HG02885 (cell line): Measurements from ENCODE around the gene C1QTNF1.

Source experiments
- ATAC-seq: cut with Tn5 transposase; IDR thresholded peaks from one replicate; pipeline ENCODE4 v1.9.1; 2021; ENCODE audit warnings: mild to moderate bottlenecking; ENCODE audit not compliant: unreplicated experiment, poor library complexity

The C1QTNF1 gene

DNA sequence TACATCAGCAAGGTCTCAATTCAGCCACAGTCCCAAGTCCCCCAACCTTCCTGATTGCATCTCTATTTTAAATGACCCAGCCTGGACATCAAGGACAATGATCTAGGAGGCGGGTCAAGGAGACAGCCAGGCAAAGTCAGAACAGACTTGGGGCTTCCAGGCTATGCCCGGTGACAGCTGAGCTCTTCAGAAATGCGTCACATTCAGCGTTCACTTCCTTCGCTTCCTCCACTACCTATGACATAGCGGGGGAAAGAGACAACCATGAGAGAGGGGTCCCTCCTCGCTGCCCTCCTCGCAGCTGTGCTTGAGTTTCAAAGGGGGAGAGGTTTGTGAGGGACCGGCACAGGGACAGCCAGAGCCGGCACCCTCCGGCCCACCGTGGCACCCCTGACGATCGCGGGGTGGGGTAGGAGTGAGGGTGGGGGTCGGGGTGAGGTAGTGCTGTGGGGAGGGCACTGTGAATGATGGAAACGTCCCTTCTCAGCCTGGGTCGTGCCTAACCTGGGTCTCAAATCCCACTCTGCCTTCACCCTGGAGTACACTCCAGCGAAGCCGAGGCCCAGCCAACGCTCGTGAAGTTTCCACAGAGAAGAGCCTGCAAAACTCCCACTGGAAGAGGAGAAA is 31.9 kb upstream of the C1QTNF1 start:
- no peak for ATAC-seq

DNA sequence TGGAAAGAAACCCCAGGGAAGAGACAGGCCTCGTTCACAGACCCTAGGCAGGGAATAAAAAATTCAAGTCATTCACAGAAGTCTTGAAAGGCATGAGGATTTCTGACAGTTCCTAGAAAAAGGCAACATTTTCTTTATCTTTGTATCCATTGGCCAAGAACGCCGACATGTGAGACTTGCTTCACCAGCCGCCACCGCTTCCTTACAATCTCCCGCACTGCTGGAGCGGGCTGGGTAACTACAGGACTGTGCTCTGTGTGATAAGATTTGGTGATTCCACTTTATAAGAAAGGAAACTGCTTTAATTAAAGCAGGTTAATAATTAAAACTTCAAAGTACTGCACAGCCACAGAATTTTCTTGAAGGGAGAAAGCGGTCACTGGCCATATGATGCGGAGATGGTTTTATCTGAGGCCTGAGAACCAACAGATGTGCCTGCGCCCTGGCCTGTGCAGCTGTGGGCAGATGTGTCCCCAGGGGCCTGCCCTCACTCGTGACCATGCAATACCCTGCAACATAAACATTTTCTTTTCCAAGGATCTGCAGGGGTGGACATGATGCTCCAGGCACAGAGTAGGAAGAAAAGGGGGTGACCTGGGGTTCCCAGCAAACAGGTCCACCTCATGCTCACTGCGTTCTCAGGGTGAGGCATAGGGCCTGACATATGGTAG is 31.3 kb upstream of the C1QTNF1 start:
- ATAC-seq = no peak

DNA sequence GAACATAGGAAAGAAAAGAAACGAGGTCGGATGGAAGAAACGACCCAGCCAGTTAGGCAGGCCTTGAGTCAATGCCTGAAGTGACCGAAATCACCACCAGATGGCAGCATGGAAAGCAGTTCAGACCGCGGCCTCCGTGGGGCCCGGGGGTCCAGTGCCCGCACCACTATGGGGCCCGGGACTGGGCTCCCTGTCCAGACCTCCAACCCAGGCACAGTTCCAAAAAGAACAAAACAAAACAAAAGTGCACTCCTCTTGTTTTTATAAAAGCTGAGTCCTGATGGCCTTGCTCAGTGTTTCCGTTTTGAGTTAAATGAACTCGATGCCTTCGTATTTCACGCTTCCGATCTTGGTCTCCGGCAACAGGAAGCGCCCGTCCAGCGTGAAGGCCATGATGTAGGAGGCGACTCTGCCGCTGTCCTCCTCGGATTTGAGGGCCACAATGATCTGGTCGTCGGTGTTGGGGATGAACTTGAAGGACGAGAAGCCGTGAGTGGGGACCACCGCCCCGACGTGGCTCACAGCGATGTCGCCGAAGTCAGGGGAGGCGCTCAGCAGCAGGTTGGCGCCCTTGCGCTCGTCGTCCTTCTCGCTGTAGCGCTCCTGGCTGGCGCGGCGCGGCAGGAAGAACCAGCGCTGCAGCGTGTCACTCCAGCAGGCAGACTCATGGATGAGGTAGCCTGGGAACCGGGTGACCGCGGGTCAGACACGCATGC is 30.6 kb upstream of the C1QTNF1 start:
- ATAC-seq = no peak

DNA sequence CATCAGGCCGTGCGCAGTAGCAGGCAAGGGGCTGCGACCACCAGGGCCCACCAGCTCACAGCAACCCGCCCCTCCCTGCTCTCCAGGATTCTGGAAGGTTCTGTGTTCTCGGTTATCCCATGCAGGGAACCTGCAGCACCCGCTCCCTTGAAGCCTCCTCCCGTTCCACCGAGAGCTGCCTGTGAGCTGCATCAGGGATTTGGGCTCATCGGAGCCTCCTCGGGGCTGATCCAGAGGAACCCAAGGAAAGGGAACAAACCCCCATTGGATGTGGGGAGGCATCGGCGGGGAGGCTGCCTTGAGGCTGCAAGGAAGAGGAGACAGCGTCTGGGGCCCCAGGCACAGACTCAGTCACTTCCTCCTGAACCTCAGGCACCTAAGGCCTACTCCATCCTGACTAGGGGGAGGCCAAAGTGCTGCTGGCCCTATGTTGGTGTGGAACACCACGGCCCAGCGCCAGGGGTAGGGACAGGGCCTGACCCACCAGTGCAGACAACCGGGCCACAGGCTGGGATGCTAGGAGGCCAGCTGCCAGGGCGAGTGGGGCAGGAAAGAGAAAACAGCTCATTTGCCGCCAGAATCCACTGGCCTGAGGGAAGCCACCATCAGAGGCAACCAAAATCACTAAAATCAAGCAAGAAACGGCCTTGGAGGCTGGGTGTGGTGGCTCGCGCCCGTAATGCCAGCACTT is 29.8 kb upstream of the C1QTNF1 start:
- ATAC-seq = no peak

DNA sequence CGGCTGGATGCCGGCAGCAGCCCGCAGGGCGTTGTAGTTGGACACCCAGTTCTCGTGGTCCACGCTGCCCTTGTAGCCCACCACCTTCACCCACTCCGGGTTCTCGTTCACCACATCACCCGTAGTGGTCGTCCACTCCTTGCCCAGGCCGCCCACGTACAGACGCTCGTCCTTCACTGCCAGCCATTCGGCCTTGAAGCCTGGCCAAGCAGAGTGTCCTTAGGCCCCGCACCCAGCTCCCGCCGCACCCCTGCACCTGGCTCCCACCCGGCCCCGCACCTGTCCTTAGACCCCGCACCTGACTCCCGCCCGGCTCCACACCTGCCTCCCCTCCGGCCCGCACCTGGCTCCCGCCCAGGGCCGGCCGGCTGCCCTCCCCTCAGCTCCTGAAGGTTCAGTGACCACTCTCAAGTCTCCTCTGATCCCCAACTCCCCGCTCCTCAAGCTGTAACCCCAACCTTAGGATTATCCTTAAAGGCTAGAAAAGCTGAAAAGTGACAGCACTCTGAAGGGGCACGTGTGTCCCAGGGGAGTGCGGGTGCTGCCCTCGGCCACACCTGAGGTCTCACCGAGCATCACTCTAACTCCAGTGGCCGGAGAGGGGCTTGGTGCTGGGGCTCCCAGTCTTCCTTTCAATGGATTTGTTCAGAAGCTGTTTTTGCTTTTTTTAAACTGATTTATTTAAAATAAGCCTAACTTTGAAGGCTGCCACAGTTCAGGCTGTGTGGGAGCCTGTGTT is 28.8 kb upstream of the C1QTNF1 start:
- ATAC-seq = no peak

DNA sequence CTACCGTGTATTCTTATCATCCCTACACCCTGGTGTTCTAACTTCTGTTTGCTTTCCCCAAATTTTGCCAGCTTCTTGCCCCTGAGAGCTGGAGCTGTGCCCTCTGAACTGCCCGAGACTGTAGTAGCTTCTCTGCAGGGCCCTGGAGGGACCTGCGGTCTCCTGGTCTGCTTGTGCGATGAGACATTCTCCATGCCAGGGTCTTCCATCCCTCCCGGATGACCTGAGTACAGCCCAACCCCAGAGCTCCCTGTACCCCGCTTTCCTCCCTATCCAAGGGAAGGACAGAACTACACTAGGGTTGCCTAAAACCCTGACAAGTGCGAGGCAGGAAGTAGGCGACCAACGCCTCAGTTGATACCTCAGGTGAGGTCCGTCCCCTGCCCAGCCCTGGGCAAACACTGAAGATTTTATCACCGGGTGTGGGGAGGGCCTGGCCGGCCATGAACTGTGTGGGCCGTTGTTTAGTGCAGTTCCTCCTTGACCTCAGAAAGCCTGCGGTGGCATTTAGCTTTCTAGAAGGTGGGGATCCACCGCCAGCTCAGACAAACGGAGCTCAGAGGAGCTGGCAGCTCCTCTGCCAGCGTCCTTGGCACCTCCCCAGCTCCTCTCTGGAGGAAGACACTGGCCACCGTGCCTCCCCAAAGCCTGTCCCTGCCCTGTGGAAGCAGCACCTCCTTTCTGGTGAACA is 28.1 kb upstream of the C1QTNF1 start:
- ATAC-seq = no peak

DNA sequence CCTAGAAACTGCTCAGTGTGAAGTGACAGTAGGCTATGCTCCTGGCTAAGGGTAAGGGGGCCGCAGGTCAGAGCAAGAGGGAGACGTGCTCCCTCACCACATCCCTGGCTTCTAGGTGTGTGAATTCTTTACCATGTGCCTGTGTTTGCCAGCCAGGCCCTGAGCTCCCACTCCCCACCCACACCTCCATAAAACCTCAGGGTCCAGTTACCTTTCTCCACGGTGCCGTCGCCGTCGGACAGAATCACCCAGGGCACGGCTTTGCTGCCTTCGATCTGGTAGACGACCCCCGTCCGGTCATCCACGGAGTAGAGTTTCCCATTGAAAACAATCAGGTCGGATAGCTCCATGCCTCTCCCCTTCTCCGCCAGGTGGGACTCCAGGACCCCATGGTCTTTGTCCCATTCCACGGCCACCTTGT is 27.2 kb upstream of the C1QTNF1 start:
- ATAC-seq = no peak

DNA sequence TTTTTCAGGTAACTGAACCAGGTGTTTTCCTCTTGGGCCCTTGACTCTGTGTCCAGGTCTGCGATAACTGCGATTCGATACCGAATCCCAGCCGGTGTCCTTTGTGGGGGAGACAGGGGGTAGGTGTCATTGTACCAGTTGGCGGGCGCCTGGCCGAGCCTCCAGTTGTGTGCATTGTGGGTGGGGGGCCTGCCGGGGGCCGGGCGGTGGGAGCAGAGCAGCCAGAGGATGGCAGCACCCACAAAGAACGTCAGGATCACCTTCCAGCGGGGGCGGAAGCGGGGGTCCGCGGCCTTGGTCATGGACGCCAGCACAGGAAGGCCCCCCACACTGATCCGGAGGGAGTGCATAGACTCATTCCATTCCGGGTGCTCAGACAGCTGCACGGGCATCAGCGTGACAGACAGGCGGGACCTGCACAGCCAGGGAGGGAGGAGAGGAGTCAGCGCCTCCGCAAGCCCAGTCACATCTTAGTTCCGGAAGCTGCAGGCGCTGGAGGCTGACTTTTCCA is 26.7 kb upstream of the C1QTNF1 start:
- no peak for ATAC-seq

DNA sequence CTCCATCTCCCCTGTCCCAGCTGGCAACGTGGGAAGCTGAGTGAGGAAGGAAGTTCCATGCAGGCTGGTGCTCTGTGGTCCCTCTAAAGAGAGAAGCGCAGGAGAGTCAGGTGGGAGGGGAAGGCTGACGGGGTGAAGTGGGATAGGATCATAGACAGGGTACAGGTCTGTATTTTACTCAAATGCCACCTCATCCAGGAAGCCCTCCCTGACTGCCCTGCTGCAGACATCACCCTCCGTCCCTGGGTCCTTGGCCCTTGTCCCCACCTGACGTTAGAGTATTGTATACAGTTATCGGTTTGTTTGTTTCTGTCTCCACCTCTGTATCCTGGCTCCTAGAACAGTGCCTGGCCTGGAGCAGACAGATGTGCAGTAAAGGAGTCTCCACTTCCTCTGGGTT is 26.1 kb upstream of the C1QTNF1 start:
- no peak for ATAC-seq

DNA sequence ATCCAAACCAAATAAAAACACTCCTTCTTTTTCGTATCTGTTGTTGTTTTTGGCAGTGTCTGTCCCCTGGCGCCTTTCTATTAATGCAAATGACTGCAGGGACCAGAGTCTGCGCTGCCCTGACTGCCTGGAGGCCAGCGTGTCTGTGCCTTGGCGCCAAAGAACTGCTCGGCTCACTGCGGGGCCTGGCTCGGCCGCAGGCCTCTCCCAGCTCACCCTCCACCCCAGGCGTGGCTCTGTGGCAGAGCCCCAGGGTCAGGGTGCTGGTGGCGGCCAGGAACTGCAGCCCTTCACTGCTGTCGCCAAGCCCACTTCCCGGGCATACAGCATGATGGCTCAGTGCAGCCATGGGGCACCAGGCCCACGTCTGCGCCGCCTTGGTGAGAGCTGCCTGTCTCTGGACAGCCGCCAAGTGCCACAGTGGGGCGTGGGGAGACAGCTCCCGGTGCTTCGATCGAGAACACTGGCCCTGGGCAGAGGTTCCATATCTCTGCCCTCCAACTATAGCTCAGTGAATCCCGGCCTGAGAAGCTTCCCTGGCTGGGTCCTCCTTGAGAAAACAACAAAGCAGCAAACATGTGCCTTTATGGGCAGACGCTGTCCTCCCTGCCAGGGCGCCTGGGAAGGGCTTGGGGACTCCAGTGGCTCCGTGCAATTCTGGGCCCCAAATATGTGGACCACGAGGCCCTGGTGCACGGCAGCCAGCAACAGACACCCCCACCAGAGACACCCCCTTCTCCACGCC is 25.5 kb upstream of the C1QTNF1 start:
- no peak for ATAC-seq

DNA sequence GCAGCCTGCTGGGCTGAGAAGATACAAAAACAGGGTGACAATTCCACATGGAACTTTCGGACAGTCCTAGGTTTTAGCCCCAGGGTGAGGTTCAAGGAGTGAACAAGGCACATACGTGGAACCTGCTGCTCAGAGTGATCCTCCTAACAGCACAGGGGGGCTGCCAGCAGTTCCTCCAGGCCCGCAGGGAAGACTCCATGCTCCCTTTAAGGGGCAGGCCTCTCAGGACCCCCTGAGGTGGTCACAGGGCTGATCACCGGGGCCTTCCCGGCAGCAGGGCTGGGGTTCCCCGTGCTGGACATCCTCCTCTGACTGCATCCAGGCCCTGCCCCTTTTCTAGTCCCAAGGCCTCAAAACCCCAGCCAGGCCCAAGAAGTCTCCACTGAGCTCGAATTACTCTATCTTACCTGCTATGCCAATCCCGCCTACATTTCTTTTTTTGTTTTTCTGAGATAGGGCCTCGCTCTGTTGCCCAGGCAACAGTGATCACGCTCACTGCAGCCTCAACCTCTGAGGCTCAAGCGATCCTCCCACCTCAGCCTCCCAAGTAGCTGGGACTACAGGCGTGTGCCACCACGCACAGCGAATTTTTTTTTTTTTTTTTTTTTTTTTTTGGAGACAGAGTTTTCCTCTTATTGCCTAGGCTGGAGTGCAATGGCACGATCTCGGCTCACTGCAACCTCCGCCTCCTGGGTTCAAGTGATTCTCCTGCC is 24.8 kb upstream of the C1QTNF1 start:
- no peak for ATAC-seq

DNA sequence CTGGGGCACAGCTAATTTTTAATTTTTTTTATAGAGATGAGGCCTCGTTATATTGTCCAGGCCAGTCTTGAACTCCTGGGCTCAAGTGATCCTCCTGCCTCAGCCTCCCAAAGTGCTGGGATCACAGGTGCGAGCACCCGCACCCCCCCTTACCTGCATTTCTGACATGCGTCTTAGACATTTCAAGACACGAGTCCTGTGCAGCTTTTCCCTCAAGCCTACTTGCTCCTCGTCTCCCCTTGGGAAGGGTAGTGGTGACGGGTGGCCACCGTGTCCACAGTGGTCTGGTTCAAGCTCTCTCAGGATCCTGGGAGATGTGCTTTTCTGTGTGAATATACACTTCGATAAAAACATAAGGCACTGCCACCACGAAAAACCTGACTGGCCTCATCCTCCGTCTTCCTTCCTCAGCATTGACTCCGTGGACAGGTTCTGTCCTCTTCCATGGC is 24.0 kb upstream of the C1QTNF1 start:
- no peak for ATAC-seq

DNA sequence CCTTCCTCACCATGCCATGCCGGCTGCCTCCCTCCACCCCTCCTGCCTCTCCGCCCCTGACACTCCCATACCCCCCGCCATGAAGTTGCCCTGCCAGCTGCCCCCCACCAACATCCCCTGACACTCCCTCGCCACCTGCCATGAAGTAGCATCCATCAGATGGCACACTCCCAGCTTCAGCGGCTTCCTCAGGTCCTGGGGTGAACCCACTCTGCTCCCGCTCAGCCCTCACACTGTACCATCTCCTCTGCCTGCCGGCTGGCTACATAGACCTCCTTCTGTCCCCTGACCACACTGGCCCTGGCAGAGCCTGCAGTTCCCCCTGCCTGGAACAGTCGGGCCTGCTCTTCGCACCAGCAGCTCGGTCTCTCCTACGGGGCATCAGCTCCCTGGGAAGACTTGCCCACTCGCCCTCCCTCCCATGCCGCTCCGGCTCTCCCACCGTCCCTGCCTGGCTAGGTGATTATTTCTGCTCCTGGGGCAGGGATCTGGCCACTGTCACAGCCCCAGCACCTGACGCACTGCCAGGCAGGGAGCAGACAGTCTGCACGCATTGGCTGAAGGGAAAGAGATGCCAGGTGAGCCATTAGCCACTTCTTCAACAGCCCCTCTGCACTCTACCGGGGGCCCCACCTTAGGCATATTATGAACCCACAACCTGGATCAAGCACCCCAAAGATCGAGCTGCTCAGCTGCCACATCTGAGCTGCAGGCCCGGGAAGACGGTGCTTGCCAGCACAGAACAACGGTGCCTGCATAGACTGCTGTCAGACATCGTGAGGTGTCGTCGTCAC is 23.4 kb upstream of the C1QTNF1 start:
- ATAC-seq = no peak

DNA sequence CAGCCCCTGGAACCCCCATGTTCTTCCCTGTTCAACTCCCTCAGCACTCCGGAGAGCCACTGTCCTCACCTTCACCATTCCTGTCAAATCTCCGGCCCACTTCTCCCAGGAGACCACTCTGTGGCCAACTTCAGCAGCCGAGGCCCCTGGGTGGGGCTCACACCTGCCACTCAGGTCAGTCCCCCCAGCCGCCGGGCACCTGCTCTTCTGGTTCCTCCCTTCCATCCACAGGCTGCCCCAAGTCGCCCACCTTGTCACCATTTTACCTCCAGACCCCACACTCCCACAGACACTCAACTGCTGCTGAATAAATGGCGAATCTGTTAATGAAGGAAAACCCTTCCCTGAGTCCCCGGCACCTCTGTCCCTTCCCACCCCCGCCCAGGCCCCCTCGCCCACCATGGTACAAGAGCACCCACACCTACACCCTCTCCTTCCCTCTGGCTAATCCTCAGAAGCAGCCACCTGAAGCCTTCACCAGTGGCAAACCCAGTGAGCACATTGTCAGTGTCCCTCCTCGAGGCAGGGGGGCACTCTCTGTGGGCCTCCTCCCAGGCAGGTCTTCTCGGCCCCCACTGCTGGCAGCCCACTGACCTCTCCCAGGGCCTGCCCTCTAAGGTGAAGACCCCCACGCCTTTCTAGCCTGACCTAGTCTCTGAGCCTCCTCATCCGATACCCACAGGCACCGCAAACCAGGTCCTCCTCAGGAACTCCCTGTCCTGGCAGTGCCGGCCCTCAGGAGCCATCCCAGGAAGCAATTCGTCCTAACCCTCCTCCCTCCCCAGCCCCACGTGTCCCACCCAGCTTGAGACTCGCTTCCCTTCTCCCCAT is 22.6 kb upstream of the C1QTNF1 start:
- ATAC-seq = no peak

DNA sequence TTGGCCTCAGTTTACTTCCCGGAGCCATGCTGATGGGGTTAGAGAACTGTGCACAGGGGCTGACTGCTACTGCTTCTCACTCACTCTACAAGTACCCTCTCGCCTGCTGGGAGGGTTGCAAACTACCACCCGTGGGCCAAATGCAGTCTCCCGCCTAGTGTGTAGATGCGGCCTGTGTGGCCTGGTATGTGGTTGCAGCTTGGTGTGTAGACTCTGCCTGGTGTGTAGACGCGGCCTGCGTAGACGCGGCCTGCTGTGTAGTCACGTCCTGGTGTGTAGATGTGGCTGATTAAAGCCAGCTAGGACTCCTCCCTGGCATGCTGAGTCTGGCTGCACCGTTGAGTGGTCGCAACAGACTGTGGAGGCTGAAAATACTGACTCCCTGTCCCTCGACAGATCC is 21.7 kb upstream of the C1QTNF1 start:
- ATAC-seq = no peak

DNA sequence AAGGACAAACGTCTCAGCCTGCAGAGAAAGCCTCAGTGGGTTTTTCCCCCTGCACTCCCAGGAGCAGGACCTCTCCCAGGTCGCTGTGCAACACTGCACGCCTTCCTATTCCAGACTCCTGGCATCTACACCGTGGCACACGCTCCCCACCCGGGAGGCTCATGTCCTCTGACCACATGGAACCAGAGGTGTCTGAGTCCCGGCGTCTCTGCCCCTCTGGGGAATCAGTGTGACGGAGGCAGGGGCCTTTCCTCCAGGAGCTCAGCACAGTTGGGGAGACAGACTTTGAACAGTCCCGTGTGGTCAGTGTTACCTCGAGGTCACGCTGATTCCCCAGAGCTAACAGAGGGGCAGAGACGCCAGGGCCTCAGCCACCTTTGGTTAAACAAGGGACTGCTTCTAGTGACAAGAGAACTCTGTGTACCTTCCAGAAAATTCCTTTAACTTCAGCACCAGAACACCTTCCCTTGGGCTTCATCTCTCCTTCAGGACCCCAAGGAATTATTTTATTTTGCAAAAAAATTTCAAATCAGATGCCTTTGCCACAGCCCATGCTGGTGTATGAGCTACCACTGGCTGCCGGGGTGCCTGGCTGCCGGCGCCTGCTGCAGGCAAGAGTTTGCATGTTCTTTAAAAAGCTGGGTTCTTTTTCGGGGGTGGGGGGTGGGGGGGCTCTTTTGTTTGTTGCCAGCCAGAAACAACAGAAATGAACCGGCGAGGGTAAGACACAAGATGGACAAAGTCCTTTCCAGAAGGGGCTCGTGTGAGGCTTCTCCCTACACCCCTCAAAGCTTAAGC is 21.0 kb upstream of the C1QTNF1 start:
- ATAC-seq = no peak
